ENCODE measurements around the gene ZNF799.
A peak's percentile ranks its signal among the peaks of the same experiment; 100 is the strongest.
"Not testable (repeated sequence)": the region's sequence is repeated elsewhere in the genome, so short reads cannot be mapped to it uniquely, and the experiment has no call there.

The ZNF799 gene

DNA sequence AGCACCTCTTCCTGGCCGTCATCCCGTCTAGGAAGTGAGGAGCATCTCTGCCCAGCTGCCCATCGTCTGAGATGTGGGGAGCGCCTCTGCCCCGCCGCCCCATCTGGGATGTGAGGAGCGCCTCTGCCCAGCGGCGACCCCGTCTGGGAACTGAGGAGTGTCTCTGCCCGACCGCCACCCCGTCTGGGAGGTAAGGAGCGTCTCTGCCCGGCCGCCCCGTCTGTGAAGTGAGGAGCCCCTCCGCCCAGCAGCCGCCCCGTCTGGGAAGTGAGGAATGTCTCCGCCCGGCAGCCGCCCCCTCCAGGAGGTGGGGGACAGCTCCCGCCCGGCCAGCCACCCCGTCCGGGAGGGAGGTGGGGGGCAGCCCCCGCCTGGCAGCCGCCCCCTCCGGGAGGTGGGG lies 38.8 kb downstream of the ZNF799 start:
- DNase-seq = not testable (repeated sequence)

- DNase-seq = no peak
Measured at GRCh38 chr19:12353375-12353774, 47.7 kb downstream of the ZNF799 start.

GRCh38 chr19:12350890-12351197 lies 50.2 kb downstream of the ZNF799 start:
- DNase-seq = no peak

- DNase-seq = no peak
Measured at GRCh38 chr19:12350185-12350889, 50.7 kb downstream of the ZNF799 start.

- DNase-seq = peak; percentile 56
Measured at GRCh38 chr19:12346896-12347295, 54.2 kb downstream of the ZNF799 start.

- no peak for DNase-seq
Measured at GRCh38 chr19:12345197-12345596, 55.9 kb downstream of the ZNF799 start.
